Nephron progenitor cell (in vitro differentiated cells): ENCODE results near the gene CLTA.

Experiments
- DNase-seq: peaks from one replicate; pipeline ENCODE4 v3.0.0; 2021
- H3K27ac Mint-ChIP-seq: 2 replicates; pipeline ENCODE4 v1.8.0; 2021; ENCODE audit warnings: mild to moderate bottlenecking, moderate library complexity, mixed read lengths
- H3K27me3 Mint-ChIP-seq: 2 replicates; pipeline ENCODE4 v1.8.0; 2021; ENCODE audit warnings: mild to moderate bottlenecking, low read depth, mixed read lengths; ENCODE audit not compliant: poor library complexity
- H3K36me3 Mint-ChIP-seq: 2 replicates; pipeline ENCODE4 v1.8.0; 2021; ENCODE audit warnings: low read depth, mixed read lengths
- H3K4me1 Mint-ChIP-seq: 2 replicates; pipeline ENCODE4 v1.8.0; 2021; ENCODE audit warnings: mixed read lengths
- H3K4me3 Mint-ChIP-seq: 2 replicates; pipeline ENCODE4 v1.8.0; 2021; ENCODE audit warnings: mild to moderate bottlenecking, moderate library complexity, mixed read lengths
- H3K9me3 Mint-ChIP-seq: 2 replicates; pipeline ENCODE4 v1.8.0; 2021; ENCODE audit warnings: mild to moderate bottlenecking, moderate library complexity, mixed read lengths
- CTCF ChIP-seq: fragments of 200-600 bp; sonication (generic); IDR thresholded peaks from 2 replicates; pipeline ENCODE4 v1.5.0; 2021; ENCODE audit warnings: antibody characterized with exemption

CLTA gene

GRCh38 chr9:36213387-36213786 is 22.7 kb downstream of the CLTA start:
- TF ChIP-seq CTCF = no peak
- peak overlapping the region; percentile 50 for H3K27ac Mint-ChIP-seq
- H3K9me3 Mint-ChIP-seq = no peaks in the 10 kb centered on the region
- no peak overlapping the region for H3K4me3 Mint-ChIP-seq
- no peaks in the 10 kb centered on the region for H3K27me3 Mint-ChIP-seq
- H3K36me3 Mint-ChIP-seq = peaks cover 59% of the 10 kb centered on the region
- H3K4me1 Mint-ChIP-seq = no peaks in the 10 kb centered on the region
- no peak for DNase-seq

- no peaks in the 10 kb centered on the region for H3K27me3 Mint-ChIP-seq
- no peaks in the 10 kb centered on the region for H3K4me1 Mint-ChIP-seq
- H3K9me3 Mint-ChIP-seq = no peaks in the 10 kb centered on the region
- H3K36me3 Mint-ChIP-seq = peaks cover 61% of the 10 kb centered on the region
- TF ChIP-seq CTCF = no peak
- no peak overlapping the region for H3K4me3 Mint-ChIP-seq
- DNase-seq = no peak
- no peak overlapping the region for H3K27ac Mint-ChIP-seq
Measured at GRCh38 chr9:36213989-36214388, 23.3 kb downstream of the CLTA start.

- Mint-ChIP-seq H3K4me3 (no peak overlapping the region), H3K4me1 (no peaks in the 10 kb centered on the region), H3K36me3 (peaks cover 61% of the 10 kb centered on the region), H3K27ac (peak overlapping the region; percentile 36), H3K9me3 (no peaks in the 10 kb centered on the region), H3K27me3 (no peaks in the 10 kb centered on the region)
- DNase-seq = no peak
- TF ChIP-seq CTCF = no peak
Measured at GRCh38 chr9:36214571-36214970, 23.9 kb downstream of the CLTA start.

- TF ChIP-seq CTCF = no peak
- no peak for DNase-seq
- Mint-ChIP-seq H3K4me1 (no peaks in the 10 kb centered on the region), H3K9me3 (peaks cover 6% of the 10 kb centered on the region), H3K27ac (peak overlapping the region; percentile 79), H3K36me3 (peaks cover 64% of the 10 kb centered on the region), H3K27me3 (no peaks in the 10 kb centered on the region), H3K4me3 (no peak overlapping the region)
Measured at GRCh38 chr9:36217256-36217968, 26.7 kb downstream of the CLTA start.

GRCh38 chr9:36218011-36218410 is 27.3 kb downstream of the CLTA start:
- Mint-ChIP-seq H3K27ac (peak overlapping the region; percentile 31), H3K4me3 (no peak overlapping the region), H3K36me3 (peaks cover 68% of the 10 kb centered on the region), H3K9me3 (peaks cover 12% of the 10 kb centered on the region), H3K27me3 (no peaks in the 10 kb centered on the region), H3K4me1 (no peaks in the 10 kb centered on the region)
- no peak for TF ChIP-seq CTCF
- no peak for DNase-seq

- H3K9me3 Mint-ChIP-seq = peaks cover 16% of the 10 kb centered on the region
- H3K4me1 Mint-ChIP-seq = no peaks in the 10 kb centered on the region
- no peak for DNase-seq
- TF ChIP-seq CTCF = no peak
- no peak overlapping the region for H3K4me3 Mint-ChIP-seq
- peak overlapping the region; percentile 31 for H3K27ac Mint-ChIP-seq
- H3K27me3 Mint-ChIP-seq = no peaks in the 10 kb centered on the region
- H3K36me3 Mint-ChIP-seq = peaks cover 69% of the 10 kb centered on the region
Measured at GRCh38 chr9:36218411-36218901, 27.7 kb downstream of the CLTA start.
